GM23248 (cell line): Measurements from ENCODE around the gene WDPCP.

Experiments
- EZH2 ChIP-seq: fragments of 200-600 bp; sonication (generic); IDR thresholded peaks from 2 replicates; pipeline ENCODE4 v1.6.1; 2018; ENCODE audit warnings: antibody characterized with exemption, mild to moderate bottlenecking; ENCODE audit not compliant: insufficient read depth, poor library complexity, severe bottlenecking
- EZH2phosphoT487 ChIP-seq: fragments of 200-600 bp; sonication (generic); IDR thresholded peaks from 2 replicates; pipeline ENCODE4 v1.6.1; 2018; ENCODE audit warnings: antibody characterized with exemption, moderate library complexity, mild to moderate bottlenecking, low read depth; ENCODE audit not compliant: insufficient read depth

DNA sequence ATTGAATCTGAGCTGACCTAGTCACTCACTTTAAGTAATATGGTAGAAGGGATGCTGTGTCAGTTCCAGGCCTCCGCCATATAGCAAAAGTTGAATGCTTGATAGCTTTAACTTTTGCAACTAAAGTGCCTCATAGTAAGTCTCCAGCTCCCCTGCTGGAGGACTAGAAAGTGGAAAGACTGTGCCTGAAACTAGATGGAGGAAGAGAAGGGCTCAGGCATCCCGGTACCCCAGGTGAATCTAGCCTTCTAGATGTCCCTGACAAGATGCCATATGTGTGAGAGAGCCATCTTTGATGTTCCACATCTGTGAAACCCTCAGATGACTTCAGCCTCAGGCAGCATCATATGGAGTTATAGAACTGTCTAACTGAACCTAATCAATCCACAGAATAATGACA, 516.6 kb downstream of the WDPCP start:
- TF ChIP-seq EZH2phosphoT487: no peak
- TF ChIP-seq EZH2: no peak
